Neural progenitor cell (in vitro differentiated cells): ENCODE measurements around the gene CNTNAP2. TPM values are rescaled to one million over a fixed set of nuclear protein-coding genes. Genes with fewer than 3 reads are reported as not detected.

ENCODE experiments used
- DNase-seq: peaks from one replicate; pipeline ENCODE4 v3.0.0-alpha.2; 2016; ENCODE audit warnings: low spot score
- H2AFZ ChIP-seq: fragments of 200-600 bp; sonication (generic); replicated peaks from 2 replicates; pipeline ENCODE4 v1.6.1; 2016; ENCODE audit warnings: antibody characterized with exemption
- H3F3A ChIP-seq: fragments of 200-600 bp; sonication (generic); 2 replicates; pipeline ENCODE4 v1.6.1; 2016; ENCODE audit warnings: antibody characterized with exemption, low read depth
- H3K27ac ChIP-seq: fragments of 200-600 bp; sonication (generic); 2 replicates; pipeline ENCODE4 v1.5.1; 2016; ENCODE audit warnings: mild to moderate bottlenecking
- H3K27me3 ChIP-seq: fragments of 200-600 bp; sonication (generic); 2 replicates; pipeline ENCODE4 v1.6.1; 2016; ENCODE audit warnings: mild to moderate bottlenecking, moderate library complexity
- H3K36me3 ChIP-seq: fragments of 200-600 bp; sonication (generic); 2 replicates; pipeline ENCODE4 v1.5.1; 2016
- H3K4me1 ChIP-seq: fragments of 200-600 bp; sonication (generic); 2 replicates; pipeline ENCODE4 v1.6.1; 2016; ENCODE audit warnings: mixed run types
- H3K4me2 ChIP-seq: fragments of 200-600 bp; sonication (generic); 2 replicates; pipeline ENCODE4 v1.6.1; 2016
- H3K4me3 ChIP-seq: fragments of 200-600 bp; sonication (generic); 2 replicates; pipeline ENCODE4 v1.5.1; 2016
- H3K79me2 ChIP-seq: fragments of 200-600 bp; sonication (generic); 2 replicates; pipeline ENCODE4 v1.6.1; 2016; ENCODE audit warnings: low read depth
- H3K9ac ChIP-seq: fragments of 200-600 bp; sonication (generic); 2 replicates; pipeline ENCODE4 v1.6.1; 2016
- H3K9me3 ChIP-seq: fragments of 200-600 bp; sonication (generic); 2 replicates; pipeline ENCODE4 v1.5.1; 2016; ENCODE audit warnings: low read depth
- H4K20me1 ChIP-seq: fragments of 200-600 bp; sonication (generic); 2 replicates; pipeline ENCODE4 v1.6.1; 2016; ENCODE audit warnings: low read depth
- H3K27ac Mint-ChIP-seq: 3 replicates; pipeline ENCODE4 v1.8.0; 2021; ENCODE audit warnings: mixed read lengths
- H3K27me3 Mint-ChIP-seq: 2 replicates; pipeline ENCODE4 v1.8.0; 2022; ENCODE audit warnings: low read depth, mild to moderate bottlenecking, inconsistent platforms, moderate library complexity, mixed read lengths; ENCODE audit not compliant: insufficient read depth
- H3K36me3 Mint-ChIP-seq: 3 replicates; pipeline ENCODE4 v1.8.0; 2021; ENCODE audit warnings: mixed read lengths
- H3K4me1 Mint-ChIP-seq: 3 replicates; pipeline ENCODE4 v1.8.0; 2021; ENCODE audit warnings: mixed read lengths
- H3K4me3 Mint-ChIP-seq: 3 replicates; pipeline ENCODE4 v1.8.0; 2021; ENCODE audit warnings: mild to moderate bottlenecking, moderate library complexity, mixed read lengths
- H3K9me3 Mint-ChIP-seq: 3 replicates; pipeline ENCODE4 v1.8.0; 2020; ENCODE audit warnings: mixed read lengths
- CTCF ChIP-seq: fragments of 200-600 bp; sonication (generic); IDR thresholded peaks from 2 replicates; pipeline ENCODE4 v1.5.1; 2017; ENCODE audit warnings: antibody characterized with exemption, mild to moderate bottlenecking
- EZH2 ChIP-seq: fragments of 200-600 bp; sonication (generic); IDR thresholded peaks from 2 replicates; pipeline ENCODE4 v1.6.1; 2017; ENCODE audit warnings: antibody characterized with exemption, mild to moderate bottlenecking, moderate library complexity
- EZH2phosphoT487 ChIP-seq: fragments of 200-600 bp; sonication (generic); IDR thresholded peaks from 2 replicates; pipeline ENCODE4 v1.6.1; 2017; ENCODE audit warnings: antibody characterized with exemption
- total RNA-seq: library from RNA; depleted of rRNA; stranded (reverse); fragments of >200 nt; gene quantifications from 2 replicates; pipeline ENCODE4 v1.2.3, GENCODE V29; 2015; ENCODE audit warnings: low replicate concordance

Gene CNTNAP2
- total RNA-seq, 1 donor from 2014 or later, result 126 TPM

GRCh38 chr7:146393346-146393745, 276.7 kb downstream of the CNTNAP2 start:
- TF ChIP-seq EZH2, result no peak
- no peak for TF ChIP-seq CTCF
- no peak for TF ChIP-seq EZH2phosphoT487
- Histone ChIP-seq H4K20me1 (no peaks in the 10 kb centered on the region), H3F3A (no peaks in the 10 kb centered on the region), H3K36me3 (no peaks in the 10 kb centered on the region), H3K4me2 (no peak overlapping the region), H3K9ac (no peak overlapping the region), H3K9me3 (no peaks in the 10 kb centered on the region), H3K27me3 (no peaks in the 10 kb centered on the region), H3K4me3 (no peak overlapping the region), H3K4me1 (no peaks in the 10 kb centered on the region), H3K27ac (no peak overlapping the region), H3K79me2 (no peaks in the 10 kb centered on the region), H2AFZ (no peak overlapping the region)
- no peaks in the 10 kb centered on the region for H3K4me1 Mint-ChIP-seq
- no peaks in the 10 kb centered on the region for H3K36me3 Mint-ChIP-seq
- H3K27ac Mint-ChIP-seq, result no peak overlapping the region
- DNase-seq, result no peak
- H3K27me3 Mint-ChIP-seq, result no peaks in the 10 kb centered on the region
- no peak overlapping the region for H3K4me3 Mint-ChIP-seq
- no peaks in the 10 kb centered on the region for H3K9me3 Mint-ChIP-seq

- H3K27ac ChIP-seq, result no peak overlapping the region
- H3K36me3 ChIP-seq, result no peaks in the 10 kb centered on the region
- H3K9ac ChIP-seq, result no peak overlapping the region
- no peaks in the 10 kb centered on the region for H3K79me2 ChIP-seq
- Mint-ChIP-seq H3K4me1 (no peaks in the 10 kb centered on the region), H3K9me3 (no peaks in the 10 kb centered on the region), H3K4me3 (no peak overlapping the region), H3K27ac (no peak overlapping the region), H3K27me3 (no peaks in the 10 kb centered on the region), H3K36me3 (no peaks in the 10 kb centered on the region)
- no peak overlapping the region for H3K4me3 ChIP-seq
- no peak for DNase-seq
- TF ChIP-seq EZH2phosphoT487 (no peak), CTCF (no peak), EZH2 (no peak)
- H3K4me2 ChIP-seq, result no peak overlapping the region
- no peaks in the 10 kb centered on the region for H3K27me3 ChIP-seq
- H3K4me1 ChIP-seq, result no peaks in the 10 kb centered on the region
- H3F3A ChIP-seq, result no peaks in the 10 kb centered on the region
- H3K9me3 ChIP-seq, result no peaks in the 10 kb centered on the region
- H4K20me1 ChIP-seq, result no peaks in the 10 kb centered on the region
- no peak overlapping the region for H2AFZ ChIP-seq
Observed at GRCh38 chr7:146397141-146397540, 280.5 kb downstream of the CNTNAP2 start.

GRCh38 chr7:146401939-146402338, 285.3 kb downstream of the CNTNAP2 start:
- no peak overlapping the region for H3K4me2 ChIP-seq
- no peaks in the 10 kb centered on the region for H3K4me1 ChIP-seq
- H3K9me3 Mint-ChIP-seq, result no peaks in the 10 kb centered on the region
- H3K79me2 ChIP-seq, result no peaks in the 10 kb centered on the region
- H3K36me3 ChIP-seq, result no peaks in the 10 kb centered on the region
- H3K9ac ChIP-seq, result no peak overlapping the region
- H3K27ac ChIP-seq, result no peak overlapping the region
- H3K4me3 Mint-ChIP-seq, result no peak overlapping the region
- no peak overlapping the region for H2AFZ ChIP-seq
- TF ChIP-seq EZH2phosphoT487 (no peak), CTCF (no peak), EZH2 (no peak)
- H3K4me3 ChIP-seq, result no peak overlapping the region
- no peak for DNase-seq
- H3K36me3 Mint-ChIP-seq, result no peaks in the 10 kb centered on the region
- no peaks in the 10 kb centered on the region for H3K4me1 Mint-ChIP-seq
- no peaks in the 10 kb centered on the region for H3K9me3 ChIP-seq
- H3K27ac Mint-ChIP-seq, result no peak overlapping the region
- no peaks in the 10 kb centered on the region for H3K27me3 ChIP-seq
- no peaks in the 10 kb centered on the region for H3K27me3 Mint-ChIP-seq
- no peaks in the 10 kb centered on the region for H4K20me1 ChIP-seq
- H3F3A ChIP-seq, result no peaks in the 10 kb centered on the region
